SK-N-SH (cell line): Measurements from ENCODE around the gene WWC2.

Experiments
- JUND ChIP-seq: IDR thresholded peaks from 2 replicates; pipeline ENCODE4 v1.4.0; 2012
- MEF2A ChIP-seq: IDR thresholded peaks from 2 replicates; pipeline ENCODE4 v1.4.0; 2012; ENCODE audit warnings: low read depth, borderline replicate concordance
- POLR2AphosphoS5 ChIP-seq: IDR thresholded peaks from 2 replicates; pipeline ENCODE4 v1.6.1; 2012; ENCODE audit warnings: low read depth, low read length
- RAD21 ChIP-seq: IDR thresholded peaks from 2 replicates; pipeline ENCODE4 v1.6.1; 2012; ENCODE audit warnings: mild to moderate bottlenecking, low read length
- TF ChIP-seq, protein P1 (sequence below): fragments of 200-600 bp; sonication (generic); IDR thresholded peaks from 2 replicates; pipeline ENCODE4 v1.6.1; 2017; ENCODE audit warnings: antibody characterized with exemption, mild to moderate bottlenecking, moderate library complexity

DNA sequence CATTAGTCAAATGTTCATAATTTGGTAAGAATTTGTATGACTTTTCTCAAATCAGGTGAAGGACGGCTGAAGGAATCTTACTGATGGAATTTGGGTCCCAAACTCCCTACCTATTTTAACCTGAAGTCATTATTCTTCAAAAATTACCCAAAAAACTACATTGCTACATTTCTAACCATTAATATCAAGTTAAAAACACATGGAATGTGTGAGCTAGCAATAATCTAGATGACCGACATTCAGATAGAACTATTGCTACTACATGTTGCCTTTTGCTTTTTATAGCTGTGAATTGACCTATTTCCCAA, 25.3 kb upstream of the WWC2 start:
- TF ChIP-seq, protein P1, sequence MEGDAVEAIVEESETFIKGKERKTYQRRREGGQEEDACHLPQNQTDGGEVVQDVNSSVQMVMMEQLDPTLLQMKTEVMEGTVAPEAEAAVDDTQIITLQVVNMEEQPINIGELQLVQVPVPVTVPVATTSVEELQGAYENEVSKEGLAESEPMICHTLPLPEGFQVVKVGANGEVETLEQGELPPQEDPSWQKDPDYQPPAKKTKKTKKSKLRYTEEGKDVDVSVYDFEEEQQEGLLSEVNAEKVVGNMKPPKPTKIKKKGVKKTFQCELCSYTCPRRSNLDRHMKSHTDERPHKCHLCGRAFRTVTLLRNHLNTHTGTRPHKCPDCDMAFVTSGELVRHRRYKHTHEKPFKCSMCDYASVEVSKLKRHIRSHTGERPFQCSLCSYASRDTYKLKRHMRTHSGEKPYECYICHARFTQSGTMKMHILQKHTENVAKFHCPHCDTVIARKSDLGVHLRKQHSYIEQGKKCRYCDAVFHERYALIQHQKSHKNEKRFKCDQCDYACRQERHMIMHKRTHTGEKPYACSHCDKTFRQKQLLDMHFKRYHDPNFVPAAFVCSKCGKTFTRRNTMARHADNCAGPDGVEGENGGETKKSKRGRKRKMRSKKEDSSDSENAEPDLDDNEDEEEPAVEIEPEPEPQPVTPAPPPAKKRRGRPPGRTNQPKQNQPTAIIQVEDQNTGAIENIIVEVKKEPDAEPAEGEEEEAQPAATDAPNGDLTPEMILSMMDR: no peak
- no peak for TF ChIP-seq RAD21
- no peak for TF ChIP-seq POLR2AphosphoS5
- TF ChIP-seq JUND: no peak
- TF ChIP-seq MEF2A: no peak
